SH-SY5Y (cell line): Measurements from ENCODE around the gene DACH1.

ENCODE experiments used
- GATA2 ChIP-seq: IDR thresholded peaks from 2 replicates; pipeline ENCODE4 v1.6.1; 2011; ENCODE audit warnings: mild to moderate bottlenecking, low read depth, low read length
- GATA3 ChIP-seq: IDR thresholded peaks from 2 replicates; pipeline ENCODE4 v1.6.1; 2011; ENCODE audit warnings: low read depth, mild to moderate bottlenecking, low read length, moderate library complexity

DACH1 gene

DNA sequence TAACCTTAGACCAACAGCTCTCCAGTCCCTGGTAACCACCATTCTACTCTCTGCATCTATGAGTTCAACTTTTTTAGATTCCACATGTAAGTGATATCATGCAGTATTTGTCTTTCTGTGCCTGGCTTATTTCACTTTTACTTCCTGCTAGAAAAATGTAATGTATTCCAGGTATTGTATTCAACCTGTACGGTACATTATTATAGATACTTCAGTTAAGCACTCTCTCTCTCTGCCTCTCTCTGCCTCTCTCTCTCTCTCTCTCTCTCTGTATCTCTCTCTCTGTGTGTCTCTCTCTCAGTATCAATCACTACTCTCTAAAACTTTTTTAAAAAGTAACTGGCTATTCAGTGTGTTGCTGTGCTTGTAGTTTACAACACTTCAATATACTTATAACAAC is 8.4 kb downstream of the DACH1 start:
- no peak for TF ChIP-seq GATA2
- no peak for TF ChIP-seq GATA3

DNA sequence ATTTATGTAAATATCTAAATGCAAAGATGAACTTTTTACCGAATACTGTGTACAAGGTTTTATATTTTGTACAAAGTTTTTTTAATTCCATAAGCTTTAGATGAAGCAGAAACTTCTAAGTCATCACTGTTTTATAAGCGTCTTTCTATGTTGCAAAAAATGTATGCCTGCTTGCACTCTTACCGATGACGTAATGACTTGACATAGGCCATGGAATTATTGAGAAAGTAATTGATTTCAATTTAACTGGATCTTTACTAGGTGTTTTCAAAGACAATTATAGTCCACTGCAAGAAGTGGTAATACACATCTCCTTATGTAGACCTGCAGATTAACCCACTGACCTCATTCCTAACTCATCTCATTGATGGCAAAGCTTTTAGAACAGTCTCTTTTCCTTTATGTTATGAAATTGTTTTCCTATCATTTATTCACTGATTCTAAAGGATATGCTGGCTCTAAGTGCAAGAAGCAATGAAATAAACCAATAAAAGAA is 10.4 kb downstream of the DACH1 start:
- TF ChIP-seq GATA2: no peak
- no peak for TF ChIP-seq GATA3

DNA sequence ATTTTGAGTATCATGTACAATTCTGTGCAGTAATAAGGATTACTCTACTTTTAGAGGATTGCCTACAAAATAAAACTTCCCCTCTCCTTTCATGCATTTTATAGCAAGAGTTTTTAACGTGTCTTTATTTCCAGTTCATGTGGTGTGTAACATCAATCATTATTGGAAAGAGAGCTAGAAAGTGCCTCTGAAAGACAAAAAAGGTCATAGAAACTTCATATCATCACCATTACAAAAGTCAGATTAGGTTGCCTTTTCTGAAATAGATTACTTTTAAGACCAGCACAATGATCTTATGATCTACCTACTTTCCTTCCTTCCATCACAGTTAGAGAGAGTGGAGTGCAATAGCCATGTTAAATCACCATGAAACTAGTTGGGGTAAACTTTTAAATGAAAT is 12.6 kb downstream of the DACH1 start:
- no peak for TF ChIP-seq GATA3
- TF ChIP-seq GATA2: no peak

DNA sequence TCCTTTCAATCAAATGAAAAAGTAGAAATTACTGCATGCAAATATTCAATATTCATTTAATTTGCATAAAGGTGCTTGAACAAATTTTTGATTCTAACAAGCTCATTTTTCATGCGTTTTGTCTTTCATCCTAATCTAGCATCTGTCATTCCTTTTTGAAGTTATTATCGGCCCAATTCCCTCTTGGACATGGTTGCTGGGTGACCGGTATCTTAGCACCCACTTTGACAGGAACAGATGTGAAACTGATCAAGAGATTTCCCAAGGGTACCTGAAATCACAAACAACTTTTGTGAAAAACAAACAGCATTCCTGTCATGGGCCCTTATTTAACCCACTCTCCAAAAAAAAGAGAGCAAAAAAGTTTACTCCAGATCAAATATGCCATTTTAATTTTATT is 13.3 kb downstream of the DACH1 start:
- TF ChIP-seq GATA3 (0 out of 2 replicates have a peak, but pooled peaks have one; percentile 23), GATA2 (0 out of 2 replicates have a peak, but pooled peaks have one; percentile 22)

DNA sequence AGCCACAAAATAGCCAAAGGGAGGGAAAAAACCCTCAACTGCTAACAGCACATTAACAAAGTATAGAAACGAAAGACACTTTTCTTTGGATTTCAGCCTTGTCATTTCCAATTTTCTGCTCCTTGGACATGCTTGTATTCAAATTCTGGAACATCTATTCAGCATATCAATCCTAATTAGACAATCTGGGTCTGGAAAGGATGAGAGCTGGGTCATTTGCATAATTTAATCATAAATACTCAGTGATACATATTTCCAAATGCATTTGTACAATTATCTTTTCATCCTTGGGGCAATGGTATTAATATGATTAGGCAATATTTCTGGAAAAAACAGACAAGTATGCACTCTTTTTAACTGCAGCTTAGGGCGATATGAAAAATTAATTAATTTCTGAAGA is 14.3 kb downstream of the DACH1 start:
- TF ChIP-seq GATA3 (no peak), GATA2 (no peak)

DNA sequence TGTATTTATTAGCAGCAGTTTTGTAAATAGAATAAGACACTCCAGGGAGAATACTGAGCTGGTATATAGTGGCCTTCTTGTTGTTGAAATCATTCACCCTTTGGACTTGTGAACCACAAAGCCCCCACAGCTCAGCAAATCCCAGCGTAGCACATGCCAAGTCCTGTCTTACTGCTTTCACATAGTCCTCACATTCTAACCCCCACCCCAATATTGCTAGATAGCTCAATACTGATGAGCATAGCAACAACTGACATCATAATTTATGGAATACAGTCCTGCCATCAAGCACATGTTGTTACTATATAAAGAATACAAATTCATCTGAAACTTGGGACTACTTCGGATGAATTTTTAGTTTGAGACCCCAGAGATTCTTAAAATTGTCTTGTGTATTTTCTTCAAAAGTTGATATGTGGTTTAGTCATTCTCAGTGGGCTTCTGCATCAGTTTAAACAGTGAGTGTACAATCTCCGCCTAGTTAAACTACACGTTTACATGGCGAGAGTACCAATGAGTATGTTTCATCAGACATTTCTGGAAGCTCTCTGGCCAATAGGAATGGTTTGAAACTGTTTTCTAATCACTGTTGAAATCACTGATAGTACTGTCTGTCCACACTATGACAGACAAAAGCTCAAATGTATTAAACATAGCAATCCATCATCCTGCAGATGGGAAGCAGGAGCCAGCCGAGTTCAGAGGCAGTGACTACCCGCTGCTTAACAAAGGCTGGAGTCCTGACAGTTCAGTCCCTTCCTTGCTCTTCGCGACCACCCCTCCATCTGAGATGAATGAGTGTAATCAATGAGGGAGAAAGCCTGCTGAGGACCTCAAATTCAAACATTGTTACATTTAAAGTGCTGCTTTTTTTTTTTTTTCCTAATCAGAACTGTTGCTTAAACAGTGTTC is 15.2 kb downstream of the DACH1 start:
- TF ChIP-seq GATA3 (no peak), GATA2 (no peak)

DNA sequence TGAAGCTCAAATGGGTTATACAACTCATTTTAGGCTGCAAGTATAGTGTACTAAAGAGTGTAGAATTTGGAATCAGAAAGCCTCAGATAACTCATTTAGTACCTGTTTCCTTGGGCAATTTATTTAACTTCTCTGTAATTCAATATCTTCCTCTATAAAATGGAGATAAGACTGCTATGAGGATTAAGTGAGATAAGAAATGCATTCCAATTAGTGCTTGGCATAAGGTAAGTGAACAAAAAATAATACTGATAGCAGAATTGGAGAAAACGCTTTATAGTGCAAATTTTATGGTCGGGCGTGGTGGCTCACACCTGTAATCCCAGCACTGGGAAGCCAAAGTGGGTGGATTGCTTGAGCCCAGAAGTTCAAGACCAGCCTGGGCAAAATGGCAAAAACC is 25.0 kb downstream of the DACH1 start:
- TF ChIP-seq GATA2 (no peak), GATA3 (no peak)

DNA sequence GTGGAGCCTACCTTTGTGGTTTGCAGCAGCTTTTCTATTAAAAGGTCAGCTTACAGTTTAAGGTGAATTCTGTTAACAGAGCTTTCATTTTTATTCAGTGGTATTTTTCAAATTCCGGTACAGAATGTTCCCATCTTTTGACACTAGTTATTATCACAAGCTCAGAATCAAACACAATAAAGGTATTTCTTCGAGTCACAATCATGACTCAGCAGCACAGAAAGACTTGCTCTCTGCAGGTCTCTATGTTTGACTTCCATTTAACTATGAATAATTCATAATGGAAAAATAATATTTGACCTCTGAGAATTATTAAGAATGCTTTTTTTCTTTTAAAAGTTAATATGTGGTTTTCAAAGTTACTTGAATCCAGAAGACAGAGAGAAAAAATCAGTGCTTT is 28.2 kb downstream of the DACH1 start:
- no peak for TF ChIP-seq GATA3
- TF ChIP-seq GATA2: no peak

DNA sequence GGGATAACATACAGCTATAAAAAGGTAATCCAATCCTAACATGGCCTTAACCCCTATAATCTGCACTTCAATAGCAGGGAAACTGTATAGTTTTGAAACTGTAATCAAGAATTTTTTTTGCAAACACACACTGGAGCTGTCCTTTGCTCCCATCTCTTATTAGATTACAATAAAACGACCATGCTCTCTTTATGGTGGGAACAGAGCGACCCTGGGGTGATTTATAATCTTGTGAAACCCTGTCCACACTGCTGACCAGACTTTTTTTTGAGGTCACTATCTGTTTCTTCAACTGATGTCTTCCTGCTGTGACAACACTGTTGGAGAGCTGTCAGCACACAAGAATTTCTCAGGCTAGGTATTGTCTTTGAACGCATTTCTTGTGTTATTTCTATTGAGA is 35.3 kb downstream of the DACH1 start:
- TF ChIP-seq GATA2: no peak
- no peak for TF ChIP-seq GATA3

DNA sequence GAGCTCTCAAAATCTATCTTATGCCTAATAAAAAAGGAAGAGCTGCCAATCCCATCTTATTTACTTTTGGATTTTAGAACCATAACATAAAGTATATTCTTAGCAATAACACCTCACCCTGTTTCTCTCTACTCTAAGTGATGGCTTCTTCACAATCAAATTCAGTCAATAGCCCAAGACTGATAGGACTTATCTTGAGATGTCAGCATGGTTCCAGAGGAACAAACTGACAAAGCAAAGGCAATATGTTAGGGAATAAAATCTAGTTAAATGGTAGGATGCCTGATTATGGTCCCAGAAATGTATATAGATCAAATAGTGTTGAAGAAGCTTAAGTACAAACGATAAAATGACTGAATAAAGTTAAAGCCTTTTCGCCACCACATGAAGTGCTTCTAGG is 36.3 kb downstream of the DACH1 start:
- no peak for TF ChIP-seq GATA2
- no peak for TF ChIP-seq GATA3

DNA sequence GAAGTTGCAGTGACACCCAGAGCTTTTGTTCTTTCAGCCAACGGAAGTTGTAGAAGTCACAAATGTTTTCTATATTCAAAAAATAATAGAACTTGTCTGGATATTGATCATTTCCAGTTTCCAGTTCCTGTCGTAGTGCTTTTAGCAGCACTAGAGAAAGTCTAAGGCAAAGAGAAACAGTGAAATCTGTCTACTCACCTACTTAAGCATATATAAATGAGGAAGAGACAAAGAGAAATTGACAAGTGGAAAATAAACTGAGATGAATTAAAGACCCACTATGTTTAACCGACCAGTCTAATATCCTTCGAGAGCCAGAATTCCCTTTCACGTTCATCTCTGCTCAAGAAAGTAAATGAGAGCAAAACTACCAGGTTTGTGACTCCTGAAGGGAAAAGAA is 36.7 kb downstream of the DACH1 start:
- TF ChIP-seq GATA2 (no peak), GATA3 (no peak)

DNA sequence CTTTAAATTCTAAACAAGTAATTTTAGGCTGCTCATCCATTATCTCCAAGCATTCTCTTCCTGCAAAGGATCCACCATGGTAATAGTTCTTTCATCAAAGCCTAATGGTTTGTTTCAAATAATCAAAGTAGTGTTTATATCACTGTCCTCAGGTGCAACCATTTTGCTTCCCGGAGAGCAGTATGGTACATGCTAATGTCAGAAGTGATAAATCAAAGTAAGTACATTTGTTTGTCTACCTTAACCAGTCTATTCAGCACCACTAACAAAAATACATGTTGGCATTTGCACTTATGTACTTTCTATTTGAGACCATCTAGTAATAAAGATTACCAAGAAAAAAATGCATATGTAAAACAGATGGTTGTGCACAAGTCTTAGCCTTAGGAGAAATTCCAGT is 37.5 kb downstream of the DACH1 start:
- no peak for TF ChIP-seq GATA3

DNA sequence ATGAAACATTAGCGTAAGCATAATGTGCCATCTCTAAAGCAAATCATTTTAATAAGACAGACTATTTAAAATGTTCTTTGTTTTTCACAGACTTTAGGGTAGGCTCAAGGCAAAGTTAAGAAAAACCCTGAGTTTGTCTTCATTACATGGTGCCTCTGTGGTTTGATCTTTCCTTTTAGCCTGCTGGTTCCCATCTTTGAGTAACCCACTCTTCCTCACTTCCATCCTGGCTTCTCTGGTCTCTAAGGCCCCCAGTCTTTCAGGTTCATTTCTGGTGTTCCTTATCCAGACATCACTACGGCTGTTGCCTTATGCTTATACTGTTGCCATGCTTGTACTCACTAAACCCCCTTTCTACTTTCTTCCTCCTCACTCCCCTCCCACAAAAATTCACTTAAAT is 38.4 kb downstream of the DACH1 start:
- TF ChIP-seq GATA2 (no peak), GATA3 (no peak)

DNA sequence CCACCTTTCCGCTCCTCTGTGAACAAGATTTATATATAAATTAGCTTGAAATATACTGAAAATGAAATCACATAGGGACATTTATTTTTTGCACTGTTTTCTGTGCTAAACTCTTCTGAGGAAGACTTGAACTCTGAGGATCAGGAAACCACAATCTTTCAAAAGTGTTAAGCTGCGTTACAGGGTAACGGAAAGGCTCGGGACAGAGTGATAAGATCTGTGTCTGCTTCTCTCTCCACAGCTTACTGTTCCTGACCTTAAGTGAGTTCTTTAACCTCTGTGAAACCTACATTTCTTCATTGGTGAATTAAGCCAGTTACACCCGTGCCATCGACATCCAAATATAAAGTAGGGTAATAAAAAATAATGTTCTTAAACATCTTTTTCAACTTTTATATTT is 38.9 kb downstream of the DACH1 start:
- TF ChIP-seq GATA2: no peak
- TF ChIP-seq GATA3: no peak

DNA sequence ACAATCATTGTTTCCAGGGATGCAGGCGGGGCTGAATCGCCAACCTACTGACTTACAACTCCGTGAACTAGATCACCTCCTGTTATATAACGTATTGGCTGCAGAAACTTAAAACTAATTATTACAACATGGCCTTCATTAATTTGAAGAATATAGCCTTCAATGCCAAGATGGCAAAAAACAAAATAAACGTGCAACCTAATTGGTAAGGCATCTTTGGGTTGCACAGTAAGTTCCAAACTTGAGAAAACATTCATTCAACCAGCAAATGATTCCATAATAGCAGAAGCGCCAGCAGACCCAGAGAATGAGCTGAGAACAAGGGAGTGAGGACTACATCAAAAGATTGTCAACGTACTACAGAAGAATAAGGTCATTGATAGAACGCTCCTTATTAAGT is 39.8 kb downstream of the DACH1 start:
- TF ChIP-seq GATA2: no peak
- TF ChIP-seq GATA3: no peak

DNA sequence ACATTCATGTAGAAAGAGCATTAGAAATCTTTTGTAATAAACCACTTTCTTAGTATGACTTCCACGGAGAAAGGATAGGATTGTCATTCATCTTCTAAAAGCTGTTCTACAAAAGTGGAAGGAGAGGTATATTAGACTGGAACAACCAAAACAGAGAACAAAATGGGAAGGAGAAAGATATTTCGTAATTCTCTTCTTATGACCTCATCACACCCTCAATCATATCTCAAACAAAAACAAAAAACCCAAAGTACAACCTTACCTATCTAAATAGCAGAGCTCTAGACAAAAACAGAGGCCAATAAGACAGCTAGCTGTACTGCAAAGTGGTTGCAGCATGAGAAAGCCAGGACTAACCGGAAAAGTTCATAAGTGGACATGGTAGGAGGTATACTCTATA is 46.3 kb downstream of the DACH1 start:
- TF ChIP-seq GATA3 (no peak), GATA2 (no peak)

DNA sequence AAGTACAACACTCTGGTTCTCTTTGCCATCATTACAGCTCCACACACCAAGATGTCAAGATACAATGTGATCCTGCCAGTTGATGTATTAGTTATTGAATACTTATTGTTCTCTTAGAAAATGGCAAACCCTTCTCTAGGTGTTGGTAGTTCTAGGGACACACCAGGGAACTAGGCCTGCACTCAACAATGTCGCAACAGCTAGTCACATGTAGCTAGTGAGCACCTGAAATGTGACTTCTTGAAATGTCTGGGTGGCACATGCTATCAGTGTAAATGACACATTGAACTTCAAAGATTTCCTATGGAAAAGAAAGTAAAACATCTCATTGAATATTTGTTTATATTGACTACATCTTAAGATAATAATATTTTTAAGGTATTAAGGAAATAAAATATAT is 49.7 kb downstream of the DACH1 start:
- TF ChIP-seq GATA3 (no peak), GATA2 (no peak)
